Trophoblast cell (in vitro differentiated cells and primary cell): ENCODE measurements around the gene ITLN2.

Experiments used
- DNase-seq, 2 donors: peaks; one replicate each; pipeline ENCODE4 v3.0.0-alpha.2; 2016
- H2AFZ ChIP-seq: 2 replicates; pipeline ENCODE4 v1.6.1; 2013; ENCODE audit warnings: low read length, moderate library complexity, mild to moderate bottlenecking; ENCODE audit not compliant: insufficient read depth, poor library complexity
- H2AK5ac ChIP-seq: 2 replicates; pipeline ENCODE4 v1.6.1; 2013; ENCODE audit warnings: mild to moderate bottlenecking, low read length
- H2BK120ac ChIP-seq: 2 replicates; pipeline ENCODE4 v1.6.1; 2013; ENCODE audit warnings: low read length, mild to moderate bottlenecking, moderate library complexity; ENCODE audit not compliant: insufficient read depth, poor library complexity
- H2BK12ac ChIP-seq: 2 replicates; pipeline ENCODE4 v1.6.1; 2013; ENCODE audit warnings: mild to moderate bottlenecking, low read length, moderate library complexity
- H2BK5ac ChIP-seq: 2 replicates; pipeline ENCODE4 v1.6.1; 2013; ENCODE audit warnings: low read length, low read depth, moderate library complexity, mild to moderate bottlenecking; ENCODE audit not compliant: poor library complexity
- H3K14ac ChIP-seq: 2 replicates; pipeline ENCODE4 v1.6.1; 2013; ENCODE audit warnings: mild to moderate bottlenecking, low read length
- H3K18ac ChIP-seq: 2 replicates; pipeline ENCODE4 v1.6.1; 2013; ENCODE audit warnings: mild to moderate bottlenecking, low read length
- H3K23ac ChIP-seq: 2 replicates; pipeline ENCODE4 v1.6.1; 2013; ENCODE audit warnings: low read length
- H3K27ac ChIP-seq: 2 replicates; pipeline ENCODE4 v1.5.1; 2013; ENCODE audit warnings: low read depth, mild to moderate bottlenecking, inconsistent platforms, low read length, moderate library complexity
- H3K27me3 ChIP-seq: 2 replicates; pipeline ENCODE4 v1.6.1; 2013; ENCODE audit warnings: inconsistent platforms, mild to moderate bottlenecking, low read length, moderate library complexity; ENCODE audit not compliant: insufficient read depth
- H3K36me3 ChIP-seq, 2 experiments: 1 replicate in 1 of 2; 2 replicates in 1 of 2; pipeline ENCODE4 v1.6.1; 2013; ENCODE audit warnings: low read length in 2 of 2, mild to moderate bottlenecking in 2 of 2, moderate library complexity in 1 of 2; ENCODE audit not compliant: insufficient read depth in 2 of 2, control insufficient read depth in 1 of 2
- H3K4ac ChIP-seq: 2 replicates; pipeline ENCODE4 v1.6.1; 2013; ENCODE audit warnings: low read depth, mild to moderate bottlenecking, low read length, moderate library complexity
- H3K4me1 ChIP-seq, 2 experiments: 1 replicate in 1 of 2; 2 replicates in 1 of 2; pipeline ENCODE4 v1.6.1; 2013; ENCODE audit warnings: low read length in 2 of 2, mild to moderate bottlenecking in 2 of 2, moderate library complexity in 1 of 2; ENCODE audit not compliant: insufficient read depth in 2 of 2, control insufficient read depth in 1 of 2
- H3K4me2 ChIP-seq: 2 replicates; pipeline ENCODE4 v1.6.1; 2013; ENCODE audit warnings: inconsistent platforms, mild to moderate bottlenecking, low read length, moderate library complexity
- H3K4me3 ChIP-seq: 2 replicates; pipeline ENCODE4 v1.5.1; 2013; ENCODE audit warnings: mild to moderate bottlenecking, low read depth, low read length, inconsistent platforms
- H3K79me1 ChIP-seq: one replicate; pipeline ENCODE4 v1.6.1; 2013; ENCODE audit warnings: low read length
- H3K79me2 ChIP-seq: 2 replicates; pipeline ENCODE4 v1.6.1; 2013; ENCODE audit warnings: low read length, mild to moderate bottlenecking; ENCODE audit not compliant: control insufficient read depth, insufficient read depth, poor library complexity
- H3K9ac ChIP-seq: 2 replicates; pipeline ENCODE4 v1.6.1; 2013; ENCODE audit warnings: mild to moderate bottlenecking, low read length
- H3K9me3 ChIP-seq: 2 replicates; pipeline ENCODE4 v1.6.1; 2013; ENCODE audit warnings: low read depth, mild to moderate bottlenecking, control low read depth, inconsistent platforms, low read length; ENCODE audit not compliant: insufficient read depth
- H4K12ac ChIP-seq: 2 replicates; pipeline ENCODE4 v1.6.1; 2013; ENCODE audit warnings: low read depth, mild to moderate bottlenecking, low read length, moderate library complexity
- H4K8ac ChIP-seq: 2 replicates; pipeline ENCODE4 v1.6.1; 2013; ENCODE audit warnings: low read depth, mild to moderate bottlenecking, low read length, moderate library complexity
- H4K91ac ChIP-seq: one replicate; pipeline ENCODE4 v1.6.1; 2013; ENCODE audit warnings: low read depth, mild to moderate bottlenecking, low read length, moderate library complexity
- WGBS: extraction: QIAGEN DNeasy Blood & Tissue Kit; methylation state at CpG from one replicate; pipeline ENCODE4 v1.1.7; 2013; ENCODE audit warnings: missing lambda C conversion rate; ENCODE audit not compliant: insufficient read length, insufficient coverage; ENCODE audit errors: extremely low coverage; 5-methylcytosine and 5-hydroxymethylcytosine counted together

The ITLN2 gene

DNA sequence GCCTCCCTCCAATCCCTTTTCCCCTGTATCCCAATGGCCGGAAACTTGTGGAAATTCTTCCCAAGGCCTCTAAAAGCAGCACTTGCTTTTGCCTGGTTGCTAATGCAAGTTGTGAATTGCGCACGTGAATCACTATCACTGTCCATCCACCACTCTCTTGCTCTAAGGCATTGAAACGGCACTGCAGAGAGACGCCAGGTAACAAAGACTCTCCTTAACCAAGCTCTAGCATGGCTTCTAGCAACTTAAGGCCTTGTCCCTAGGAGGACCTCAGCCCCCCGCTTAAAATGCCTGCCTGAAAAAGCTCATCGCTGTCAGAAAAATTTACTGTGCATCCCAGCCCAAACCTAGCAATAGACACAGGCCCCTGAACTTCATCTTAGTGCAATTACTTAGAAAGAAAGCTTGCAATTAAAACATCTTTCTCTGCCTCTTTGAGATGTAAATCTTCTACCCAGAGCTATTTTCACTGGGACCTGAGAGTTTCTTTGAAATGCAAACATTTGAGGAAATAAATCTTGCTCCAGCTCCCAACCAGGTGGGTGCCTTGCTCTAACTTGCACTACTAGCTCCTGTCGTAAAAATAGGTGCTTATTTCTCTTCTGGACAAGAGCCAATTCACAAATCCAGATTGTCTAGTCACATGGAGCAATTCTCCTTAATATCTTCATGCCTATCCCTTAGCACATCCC, 32.9 kb upstream of the ITLN2 start:
- no peak overlapping the region for H3K4ac ChIP-seq
- H3K9ac ChIP-seq = no peak overlapping the region
- no peak overlapping the region for H4K91ac ChIP-seq
- H3K27ac ChIP-seq = no peak overlapping the region
- H2BK120ac ChIP-seq = no peak overlapping the region
- H2BK12ac ChIP-seq = no peak overlapping the region
- H2BK5ac ChIP-seq = no peak overlapping the region
- no peaks in the 10 kb centered on the region for H3K36me3 ChIP-seq
- no peak overlapping the region for H3K4me3 ChIP-seq
- no peaks in the 10 kb centered on the region for H3K79me2 ChIP-seq
- H3K4me1 ChIP-seq = peaks cover 0 to 2% of the 10 kb centered on the region in 2 experiments
- no peak overlapping the region for H3K18ac ChIP-seq
- H3K27me3 ChIP-seq = no peaks in the 10 kb centered on the region
- no peak overlapping the region for H3K4me2 ChIP-seq
- no peaks in the 10 kb centered on the region for H3K9me3 ChIP-seq
- H2AK5ac ChIP-seq = no peak overlapping the region
- peak overlapping the region; percentile 100 for H3K23ac ChIP-seq
- DNase-seq = no peak
- H4K12ac ChIP-seq = no peak overlapping the region
- no peak overlapping the region for H4K8ac ChIP-seq
- H2AFZ ChIP-seq = no peak overlapping the region
- no peaks in the 10 kb centered on the region for H3K79me1 ChIP-seq
- WGBS = no CpG with 5 or more reads among the region's 8 CpGs
- H3K14ac ChIP-seq = no peak overlapping the region

DNA sequence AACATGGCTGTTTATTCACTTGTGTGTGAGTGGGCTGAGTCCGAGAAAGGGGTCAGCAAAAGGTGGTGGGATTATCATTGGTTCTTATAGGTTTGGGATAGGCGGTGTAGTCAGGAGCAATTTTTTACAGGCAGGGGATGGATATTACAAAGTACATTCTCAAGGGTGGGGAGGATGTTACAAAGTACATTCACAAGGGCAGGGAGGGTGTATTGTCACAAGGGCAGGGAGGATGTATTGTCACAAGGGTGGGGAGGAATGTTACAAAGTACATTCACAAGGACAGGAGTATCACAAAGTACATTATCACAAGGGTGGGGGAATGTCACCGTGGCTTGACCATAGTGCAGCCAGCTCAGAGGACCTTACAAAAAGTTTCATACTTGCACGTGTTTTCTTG, 31.1 kb upstream of the ITLN2 start:
- no peak overlapping the region for H3K14ac ChIP-seq
- DNase-seq = no peak
- H2BK5ac ChIP-seq = no peak overlapping the region
- no peak overlapping the region for H2BK12ac ChIP-seq
- H3K27ac ChIP-seq = no peak overlapping the region
- no peak overlapping the region for H3K9ac ChIP-seq
- no peak overlapping the region for H4K91ac ChIP-seq
- no peak overlapping the region for H3K4ac ChIP-seq
- no peak overlapping the region for H2BK120ac ChIP-seq
- no peaks in the 10 kb centered on the region for H3K79me1 ChIP-seq
- H3K4me2 ChIP-seq = no peak overlapping the region
- H4K8ac ChIP-seq = no peak overlapping the region
- H2AFZ ChIP-seq = no peak overlapping the region
- no peak overlapping the region for H3K4me3 ChIP-seq
- no CpG with 5 or more reads among the region's 4 CpGs for WGBS
- peaks cover 0 to 8% of the 10 kb centered on the region in 2 experiments for H3K4me1 ChIP-seq
- H3K36me3 ChIP-seq = no peaks in the 10 kb centered on the region
- no peak overlapping the region for H2AK5ac ChIP-seq
- H3K27me3 ChIP-seq = no peaks in the 10 kb centered on the region
- no peak overlapping the region for H3K18ac ChIP-seq
- H3K79me2 ChIP-seq = no peaks in the 10 kb centered on the region
- H3K9me3 ChIP-seq = no peaks in the 10 kb centered on the region
- H4K12ac ChIP-seq = no peak overlapping the region
- no peak overlapping the region for H3K23ac ChIP-seq

- no CpG with 5 or more reads among the region's 42 CpGs for WGBS
- no peak overlapping the region for H2BK5ac ChIP-seq
- peak overlapping the region; percentile 58 for H3K4me2 ChIP-seq
- H3K23ac ChIP-seq = no peak overlapping the region
- H3K27ac ChIP-seq = no peak overlapping the region
- no peaks in the 10 kb centered on the region for H3K79me2 ChIP-seq
- no peak overlapping the region for H2AK5ac ChIP-seq
- H2BK120ac ChIP-seq = no peak overlapping the region
- H3K14ac ChIP-seq = no peak overlapping the region
- no peaks in the 10 kb centered on the region for H3K79me1 ChIP-seq
- H3K36me3 ChIP-seq = no peaks in the 10 kb centered on the region
- H3K4me1 ChIP-seq = peaks cover 0 to 6% of the 10 kb centered on the region in 2 experiments
- H3K9me3 ChIP-seq = no peaks in the 10 kb centered on the region
- H2BK12ac ChIP-seq = no peak overlapping the region
- no peak overlapping the region for H3K4ac ChIP-seq
- no peak overlapping the region for H4K8ac ChIP-seq
- no peak overlapping the region for H4K91ac ChIP-seq
- H3K4me3 ChIP-seq = no peak overlapping the region
- no peaks in the 10 kb centered on the region for H3K27me3 ChIP-seq
- no peak overlapping the region for H2AFZ ChIP-seq
- H3K18ac ChIP-seq = no peak overlapping the region
- H4K12ac ChIP-seq = no peak overlapping the region
- no peak overlapping the region for H3K9ac ChIP-seq
- DNase-seq = no peak
Measured at GRCh38 chr1:160981584-160982411, 27.2 kb upstream of the ITLN2 start.

DNA sequence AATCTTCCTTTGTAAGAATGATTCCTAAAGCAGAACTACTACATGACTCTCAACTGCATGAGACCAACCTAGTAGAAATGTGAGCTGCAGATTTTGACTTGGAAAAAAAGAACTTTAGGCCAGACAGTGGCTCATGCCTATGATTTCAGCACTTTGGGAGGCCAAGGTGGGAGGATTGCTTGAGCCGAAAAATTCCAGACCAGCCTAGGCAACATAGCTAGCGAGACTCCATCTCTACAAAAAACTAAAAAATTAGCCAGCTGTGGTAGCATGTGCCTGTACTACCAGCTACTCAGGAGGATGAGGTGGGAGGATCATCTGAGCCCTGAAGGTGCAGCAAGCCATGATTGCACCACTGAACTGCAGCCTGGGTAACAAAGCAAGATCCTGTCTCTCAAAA, 24.7 kb upstream of the ITLN2 start:
- Histone ChIP-seq H3K27ac (no peak overlapping the region), H3K79me1 (no peaks in the 10 kb centered on the region), H3K4ac (no peak overlapping the region), H2BK5ac (no peak overlapping the region), H3K4me1 (peaks cover 0 to 6% of the 10 kb centered on the region in 2 experiments), H3K9me3 (no peaks in the 10 kb centered on the region), H3K36me3 (no peaks in the 10 kb centered on the region), H2AFZ (no peak overlapping the region), H3K14ac (no peak overlapping the region), H3K79me2 (no peaks in the 10 kb centered on the region), H4K12ac (no peak overlapping the region), H4K8ac (no peak overlapping the region), H3K27me3 (no peaks in the 10 kb centered on the region), H2BK12ac (no peak overlapping the region), H3K4me3 (no peak overlapping the region), H4K91ac (no peak overlapping the region), H3K23ac (no peak overlapping the region), H3K9ac (no peak overlapping the region), H2AK5ac (no peak overlapping the region), H3K18ac (no peak overlapping the region), H3K4me2 (no peak overlapping the region), H2BK120ac (no peak overlapping the region)
- no CpG with 5 or more reads among the region's 2 CpGs for WGBS
- DNase-seq = peak in 1 of 2 donors; percentile 67
